Ishikawa (cell line): ENCODE data around the gene KDM5B.

Source experiments
- EP300 ChIP-seq: IDR thresholded peaks from 2 replicates; pipeline ENCODE4 v1.6.1; 2012; ENCODE audit warnings: borderline replicate concordance
- NFIC ChIP-seq: IDR thresholded peaks from 2 replicates; pipeline ENCODE4 v1.6.1; 2012
- TAF1 ChIP-seq: IDR thresholded peaks from 2 replicates; pipeline ENCODE4 v1.6.1; 2012; ENCODE audit warnings: low read depth, mild to moderate bottlenecking
- ZBTB7A ChIP-seq: IDR thresholded peaks from 2 replicates; pipeline ENCODE4 v1.6.1; 2012; ENCODE audit warnings: low read depth
- TF ChIP-seq, protein P1 (sequence below): IDR thresholded peaks from 2 replicates; pipeline ENCODE4 v1.6.1; 2012
- TF ChIP-seq, protein P2 (sequence below): IDR thresholded peaks from 2 replicates; pipeline ENCODE4 v1.6.1; 2012; ENCODE audit warnings: low read depth, mild to moderate bottlenecking

- TF ChIP-seq, protein P1, sequence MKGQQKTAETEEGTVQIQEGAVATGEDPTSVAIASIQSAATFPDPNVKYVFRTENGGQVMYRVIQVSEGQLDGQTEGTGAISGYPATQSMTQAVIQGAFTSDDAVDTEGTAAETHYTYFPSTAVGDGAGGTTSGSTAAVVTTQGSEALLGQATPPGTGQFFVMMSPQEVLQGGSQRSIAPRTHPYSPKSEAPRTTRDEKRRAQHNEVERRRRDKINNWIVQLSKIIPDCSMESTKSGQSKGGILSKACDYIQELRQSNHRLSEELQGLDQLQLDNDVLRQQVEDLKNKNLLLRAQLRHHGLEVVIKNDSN: no peak
- TF ChIP-seq, protein P2, sequence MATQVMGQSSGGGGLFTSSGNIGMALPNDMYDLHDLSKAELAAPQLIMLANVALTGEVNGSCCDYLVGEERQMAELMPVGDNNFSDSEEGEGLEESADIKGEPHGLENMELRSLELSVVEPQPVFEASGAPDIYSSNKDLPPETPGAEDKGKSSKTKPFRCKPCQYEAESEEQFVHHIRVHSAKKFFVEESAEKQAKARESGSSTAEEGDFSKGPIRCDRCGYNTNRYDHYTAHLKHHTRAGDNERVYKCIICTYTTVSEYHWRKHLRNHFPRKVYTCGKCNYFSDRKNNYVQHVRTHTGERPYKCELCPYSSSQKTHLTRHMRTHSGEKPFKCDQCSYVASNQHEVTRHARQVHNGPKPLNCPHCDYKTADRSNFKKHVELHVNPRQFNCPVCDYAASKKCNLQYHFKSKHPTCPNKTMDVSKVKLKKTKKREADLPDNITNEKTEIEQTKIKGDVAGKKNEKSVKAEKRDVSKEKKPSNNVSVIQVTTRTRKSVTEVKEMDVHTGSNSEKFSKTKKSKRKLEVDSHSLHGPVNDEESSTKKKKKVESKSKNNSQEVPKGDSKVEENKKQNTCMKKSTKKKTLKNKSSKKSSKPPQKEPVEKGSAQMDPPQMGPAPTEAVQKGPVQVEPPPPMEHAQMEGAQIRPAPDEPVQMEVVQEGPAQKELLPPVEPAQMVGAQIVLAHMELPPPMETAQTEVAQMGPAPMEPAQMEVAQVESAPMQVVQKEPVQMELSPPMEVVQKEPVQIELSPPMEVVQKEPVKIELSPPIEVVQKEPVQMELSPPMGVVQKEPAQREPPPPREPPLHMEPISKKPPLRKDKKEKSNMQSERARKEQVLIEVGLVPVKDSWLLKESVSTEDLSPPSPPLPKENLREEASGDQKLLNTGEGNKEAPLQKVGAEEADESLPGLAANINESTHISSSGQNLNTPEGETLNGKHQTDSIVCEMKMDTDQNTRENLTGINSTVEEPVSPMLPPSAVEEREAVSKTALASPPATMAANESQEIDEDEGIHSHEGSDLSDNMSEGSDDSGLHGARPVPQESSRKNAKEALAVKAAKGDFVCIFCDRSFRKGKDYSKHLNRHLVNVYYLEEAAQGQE: no peak
- TF ChIP-seq EP300 (no peak), ZBTB7A (no peak), NFIC (no peak), TAF1 (no peak)
These were observed 2.0 kb upstream of the KDM5B start for GRCh38 chr1:202810193-202810614.
